ENCODE measurements around the gene VGLL2.

GRCh38 chr6:117309069-117309468 lies 43.7 kb downstream of the VGLL2 start:
- TF ChIP-seq CTCF (IDR thresholded peaks at IDR 0.05 in 8 of 11, conservative IDR thresholded peaks at IDR 0.05 in 3 of 11) (no peak), POLR2A (IDR thresholded peaks at IDR 0.05) (no peak), POLR2AphosphoS5 (IDR thresholded peaks at IDR 0.05) (no peak)
